Raji (cell line): Measurements from ENCODE around the gene COL13A1.

Experiments
- POLR2A ChIP-seq: IDR thresholded peaks from 2 replicates; pipeline ENCODE4 v1.6.1; 2011; ENCODE audit warnings: low read depth, low read length, control low read depth; ENCODE audit not compliant: insufficient read depth

COL13A1 gene

GRCh38 chr10:69862882-69863530 lies 61.3 kb downstream of the COL13A1 start:
- TF ChIP-seq POLR2A, result no peak

DNA sequence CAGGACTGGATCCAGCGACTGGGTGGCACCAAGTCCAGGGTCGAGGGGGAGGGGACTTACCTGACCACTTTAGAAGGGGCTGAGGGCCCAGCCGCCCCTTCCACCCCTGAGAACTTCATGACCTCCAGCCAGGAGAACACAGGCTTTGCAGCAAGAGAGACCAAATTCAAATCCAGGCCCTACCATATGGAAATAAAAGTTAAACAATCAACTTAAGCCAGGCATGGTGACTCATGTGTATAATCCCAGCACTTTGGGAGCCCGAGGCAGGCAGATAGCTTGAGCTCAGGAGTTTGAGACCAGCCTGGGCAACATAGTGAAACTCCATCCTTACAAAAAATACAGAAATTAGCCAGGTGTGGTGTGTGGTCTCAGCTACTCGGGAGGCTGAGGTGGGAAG lies 61.9 kb downstream of the COL13A1 start:
- TF ChIP-seq POLR2A, result no peak

- TF ChIP-seq POLR2A, result no peak
These were observed 62.6 kb downstream of the COL13A1 start for GRCh38 chr10:69864321-69864720.

DNA sequence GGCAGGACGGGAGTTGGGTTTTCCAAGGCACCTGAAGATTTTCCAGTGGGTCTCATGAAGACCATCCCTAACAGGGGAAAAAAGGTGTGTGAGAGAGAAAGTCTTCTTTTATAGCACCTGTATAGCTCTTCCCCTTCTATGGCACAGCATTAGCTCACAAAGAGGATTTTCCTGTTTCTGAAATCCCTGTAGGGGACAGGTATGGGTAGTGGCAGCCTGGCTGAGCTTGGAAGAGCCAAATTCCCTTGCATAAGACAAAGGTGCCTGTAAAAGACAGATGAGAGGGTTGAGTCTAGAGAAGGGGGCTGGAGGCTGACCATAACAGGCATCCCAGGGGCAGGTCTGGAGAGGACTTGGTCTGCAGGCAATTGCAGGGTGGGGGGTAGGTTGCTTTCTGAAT lies 63.7 kb downstream of the COL13A1 start:
- TF ChIP-seq POLR2A, result no peak

DNA sequence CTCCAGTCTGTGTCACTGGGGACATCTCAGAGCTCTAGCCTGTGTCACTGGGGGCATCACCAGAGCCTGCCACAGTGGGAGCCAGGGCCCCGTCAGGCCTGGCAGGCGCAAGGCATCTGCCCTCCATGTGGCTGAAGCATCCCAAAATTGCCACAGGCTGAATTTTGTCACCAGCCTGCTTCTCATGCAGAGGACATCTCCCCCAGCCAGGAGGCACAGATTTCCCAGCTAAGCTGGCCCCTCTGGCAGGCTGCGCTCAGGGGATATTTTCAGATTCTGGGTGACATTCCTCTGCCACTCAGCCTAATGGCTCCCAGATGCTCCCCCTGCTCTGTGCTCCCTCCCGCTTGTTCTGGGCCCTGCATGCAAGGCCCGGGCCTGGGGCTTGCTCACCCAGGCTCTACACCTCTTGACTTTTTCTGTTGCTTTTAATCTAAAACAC lies 64.6 kb downstream of the COL13A1 start:
- TF ChIP-seq POLR2A, result no peak

- TF ChIP-seq POLR2A, result no peak
These were observed 65.2 kb downstream of the COL13A1 start for GRCh38 chr10:69866688-69867461.

DNA sequence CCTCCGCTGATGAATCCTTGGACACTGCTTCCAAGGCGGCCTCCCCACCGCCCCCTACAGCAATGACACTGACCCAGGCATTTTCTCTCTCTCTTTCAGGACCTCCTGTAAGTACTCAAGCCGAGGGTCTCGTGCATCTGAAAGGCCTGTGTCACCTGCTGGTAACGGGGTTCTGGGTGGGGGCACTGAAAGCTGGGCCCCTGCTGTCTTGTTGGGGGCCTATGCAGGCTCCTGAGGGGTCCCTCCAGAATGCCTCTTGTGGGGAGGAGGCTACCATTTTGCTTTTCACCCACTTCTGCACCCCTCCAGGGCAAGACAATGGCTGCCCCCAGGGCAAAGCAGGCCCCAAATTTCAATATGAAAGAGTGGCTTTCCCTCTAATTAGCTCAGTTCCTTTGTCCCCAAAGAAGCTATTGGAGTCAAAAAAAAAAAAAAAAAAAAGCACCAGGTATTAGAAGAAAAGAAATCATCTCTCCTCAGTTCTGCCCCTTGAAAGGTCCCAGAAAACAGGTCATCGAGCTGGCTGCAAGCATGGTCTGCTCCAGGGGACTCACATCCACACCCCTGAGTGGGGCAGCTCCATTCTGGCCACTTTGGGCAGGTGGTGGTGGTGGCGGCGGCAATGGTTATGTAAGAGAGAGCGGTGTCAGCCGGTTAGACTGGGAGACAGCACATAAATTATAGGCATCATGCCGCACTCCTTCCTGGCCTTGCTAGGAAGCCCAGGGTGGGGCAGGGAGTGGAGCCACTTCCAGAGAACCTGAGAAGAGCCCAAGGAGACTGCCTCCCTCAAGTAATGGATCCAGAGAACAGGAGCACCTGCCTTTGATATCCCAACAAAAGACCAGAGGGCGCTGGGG lies 66.2 kb downstream of the COL13A1 start:
- no peak for TF ChIP-seq POLR2A

DNA sequence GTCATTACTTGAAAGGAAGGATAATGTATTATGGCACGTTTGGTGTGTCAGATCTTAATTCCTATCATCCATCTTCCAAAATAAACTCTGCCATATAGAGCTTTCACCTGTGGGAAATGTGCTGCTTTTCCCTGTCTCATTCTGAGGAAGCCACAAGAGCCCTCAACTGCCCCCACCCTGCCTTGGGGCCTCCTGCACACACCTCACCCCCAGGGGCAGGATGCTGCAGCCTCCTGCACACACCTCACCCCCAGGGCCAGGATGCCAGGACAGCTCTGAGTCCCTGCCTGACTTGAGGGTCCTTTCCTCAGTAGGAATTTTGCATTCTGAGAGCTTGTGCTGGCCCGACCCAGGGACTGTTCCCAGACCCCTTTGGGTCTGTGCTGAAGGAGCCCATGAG lies 67.1 kb downstream of the COL13A1 start:
- no peak for TF ChIP-seq POLR2A

DNA sequence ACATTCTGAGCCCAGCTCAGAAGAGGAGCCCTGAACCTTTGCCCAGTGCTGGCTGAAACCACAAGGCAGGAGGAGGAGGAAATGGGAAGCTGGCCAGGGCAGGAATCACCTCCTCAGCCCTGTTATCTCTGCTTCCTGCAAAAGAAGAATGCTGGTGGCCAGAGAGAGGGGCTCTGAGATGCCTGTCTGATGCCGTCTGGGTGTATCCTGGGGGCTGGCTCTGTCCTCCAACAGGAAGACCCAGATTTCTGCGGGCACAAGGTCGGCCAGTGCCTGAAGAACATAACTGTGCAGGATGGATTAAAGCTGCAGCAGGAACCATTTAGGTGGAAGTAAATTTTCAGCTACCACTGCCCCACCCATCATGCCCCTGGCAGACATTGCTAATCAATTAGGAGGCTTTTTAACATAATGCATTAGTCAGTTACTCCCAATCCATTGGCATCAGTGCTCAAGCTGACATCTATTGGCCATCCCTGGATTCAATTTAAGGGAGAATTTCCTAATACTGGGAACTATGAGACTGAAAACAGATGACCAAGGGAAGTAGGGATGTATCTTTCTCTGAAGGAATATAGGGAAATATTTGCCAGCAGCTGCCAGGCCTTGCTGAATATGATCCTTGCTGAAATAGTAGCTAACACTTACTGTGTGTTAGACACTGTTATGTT lies 67.7 kb downstream of the COL13A1 start:
- no peak for TF ChIP-seq POLR2A

DNA sequence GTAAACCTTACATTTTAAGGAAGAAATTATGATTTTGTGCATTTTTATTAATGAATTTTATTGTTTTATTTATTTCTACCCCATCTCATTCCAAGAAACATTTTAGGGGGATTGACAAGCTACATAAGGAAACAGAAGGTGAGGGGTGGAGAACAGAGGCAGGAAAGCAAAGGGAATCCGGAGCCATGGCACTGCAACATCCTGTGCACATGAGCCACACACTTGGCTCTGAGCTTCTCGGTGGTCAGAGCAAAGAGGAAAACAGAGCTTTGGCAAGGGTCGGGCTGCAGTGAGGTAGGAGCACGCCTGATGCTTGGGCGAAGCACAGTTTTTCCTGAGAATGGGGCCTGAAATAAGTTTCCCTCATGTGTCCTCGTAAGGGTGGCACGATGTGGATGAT lies 68.9 kb downstream of the COL13A1 start:
- TF ChIP-seq POLR2A, result no peak

DNA sequence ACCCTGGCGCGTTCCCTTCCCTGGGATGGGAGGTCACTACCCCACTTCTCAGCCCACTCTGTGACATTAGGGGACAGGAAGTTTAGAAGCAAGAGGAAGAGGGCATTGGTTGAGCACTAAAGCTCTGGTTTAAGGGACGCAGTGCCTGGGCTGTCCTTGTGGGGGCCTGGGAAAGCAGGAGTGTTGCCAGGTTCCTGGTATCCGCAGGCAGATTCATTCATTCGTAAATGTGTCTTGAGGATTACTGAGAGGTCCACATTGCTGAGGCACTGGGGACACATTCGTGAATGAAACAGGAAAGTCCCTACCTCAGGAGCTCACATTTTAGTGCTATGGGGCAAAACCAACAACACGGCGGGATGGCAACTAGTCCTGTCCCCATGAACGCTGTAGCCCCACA lies 69.4 kb downstream of the COL13A1 start:
- TF ChIP-seq POLR2A, result no peak

DNA sequence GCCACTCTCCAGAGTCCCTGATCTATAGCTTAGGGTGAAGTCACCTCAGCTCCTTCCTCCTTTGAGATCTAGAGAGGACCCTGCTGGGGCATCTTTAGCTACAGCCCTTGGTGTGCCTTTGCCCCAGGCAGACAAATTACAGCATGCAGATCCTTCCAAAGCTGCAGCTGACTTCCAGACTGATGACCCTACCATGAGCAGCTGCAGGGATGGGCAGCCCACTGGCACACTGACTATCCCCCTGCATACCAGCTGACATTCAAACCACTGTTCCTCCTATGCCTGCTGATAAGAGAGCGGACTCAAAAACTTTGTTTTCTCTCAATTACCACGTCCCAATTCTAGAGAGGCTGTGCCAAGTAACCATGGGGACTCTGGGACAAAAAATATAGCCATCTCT lies 70.6 kb downstream of the COL13A1 start:
- TF ChIP-seq POLR2A, result no peak

DNA sequence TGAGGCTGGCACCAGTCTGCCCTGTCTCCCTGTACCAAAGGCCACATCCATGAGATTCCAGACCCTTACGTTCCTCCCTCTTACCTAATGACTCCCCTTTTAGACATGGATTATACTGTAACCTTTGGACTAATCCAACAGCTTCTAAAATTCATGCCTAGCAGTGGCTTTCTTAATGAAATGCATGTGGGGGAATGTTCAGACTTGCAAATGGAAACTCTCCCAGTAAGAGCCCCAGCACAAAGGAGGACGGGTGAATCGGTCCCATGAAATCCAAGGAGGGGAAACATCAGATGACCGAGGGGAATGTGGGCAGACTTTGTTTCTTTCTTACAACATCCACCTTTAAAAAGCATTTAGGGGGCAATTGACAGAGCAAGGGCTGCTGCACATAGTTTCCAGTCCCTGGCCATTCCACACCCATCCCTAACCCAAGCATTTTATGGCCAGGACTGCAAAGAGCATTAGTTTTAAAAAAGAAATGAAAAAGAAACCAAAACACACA lies 71.5 kb downstream of the COL13A1 start:
- no peak for TF ChIP-seq POLR2A

DNA sequence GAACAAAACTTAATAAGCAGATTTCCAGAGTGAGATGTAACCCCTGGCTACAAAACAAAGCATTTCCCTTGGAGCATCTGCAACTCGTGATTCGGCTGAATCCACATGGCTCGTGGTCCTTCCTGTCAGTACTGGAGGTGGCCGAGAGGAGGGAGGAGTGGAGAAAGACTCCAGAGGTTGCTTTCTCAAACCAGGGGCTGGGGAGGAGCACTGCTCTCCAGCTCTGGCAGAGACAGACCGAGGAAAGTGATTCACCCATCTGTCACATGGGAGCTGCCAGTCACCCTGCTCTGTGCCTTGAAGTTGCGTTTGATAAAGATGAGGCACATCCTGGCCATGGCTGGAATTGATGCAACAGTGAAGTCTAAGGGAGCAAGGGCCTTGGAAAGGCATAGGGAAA lies 72.7 kb downstream of the COL13A1 start:
- no peak for TF ChIP-seq POLR2A

DNA sequence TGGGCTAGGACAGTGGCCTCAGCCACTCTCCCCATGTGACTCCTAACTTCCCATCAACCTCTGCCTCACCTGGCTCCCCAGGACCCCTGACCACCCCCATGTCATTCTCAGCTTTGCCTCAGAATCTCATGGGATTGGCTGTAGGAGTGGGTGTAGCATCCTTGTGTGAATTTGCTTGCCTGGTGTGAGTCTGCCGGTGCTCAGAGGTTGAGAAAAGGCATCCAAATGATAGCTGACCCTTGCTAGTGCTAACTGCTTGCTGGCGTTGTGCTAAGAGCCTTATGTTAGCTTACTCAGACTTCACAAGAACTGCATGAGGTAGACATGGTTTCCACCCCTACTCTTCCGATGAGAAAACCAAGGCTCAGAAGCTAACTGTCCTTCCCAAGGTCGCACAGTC lies 74.2 kb downstream of the COL13A1 start:
- no peak for TF ChIP-seq POLR2A
